NCI-H526 (cell line): Measurements from ENCODE around the gene CX3CL1.
"Not testable (repeated sequence)": the region's sequence is repeated elsewhere in the genome, so short reads cannot be mapped to it uniquely, and the experiment has no call there.

ENCODE experiments used
- DNase-seq, 2 experiments: peaks; one replicate each; lab custom pipeline; 2025; lab: John Stamatoyannopoulos, UW

Gene CX3CL1

GRCh38 chr16:57372372-57373116 is at the start of gene CX3CL1:
Gene CX3CL1 (plus strand): TSS chr16:57372490. CDS start chr16:57372569, 79 bp downstream.
- DNase-seq, result peak; percentile 41 to 67

GRCh38 chr16:57324749-57325148 is 47.5 kb upstream of the CX3CL1 start:
- no peak for DNase-seq

GRCh38 chr16:57325458-57325857 is 46.8 kb upstream of the CX3CL1 start:
- DNase-seq, result no peak

- DNase-seq, result no peak
These were observed 42.5 kb upstream of the CX3CL1 start for GRCh38 chr16:57329718-57330327.

GRCh38 chr16:57331355-57331754 is 40.9 kb upstream of the CX3CL1 start:
- no peak for DNase-seq

- no peak for DNase-seq
These were observed 38.9 kb upstream of the CX3CL1 start for GRCh38 chr16:57333402-57333801.

GRCh38 chr16:57335366-57335765 is 36.9 kb upstream of the CX3CL1 start:
- DNase-seq, result no peak

GRCh38 chr16:57341062-57341440 is 31.2 kb upstream of the CX3CL1 start:
- DNase-seq, result no peak

GRCh38 chr16:57341441-57342303 is 30.6 kb upstream of the CX3CL1 start:
- no peak for DNase-seq

- DNase-seq, result not testable (repeated sequence)
These were observed 29.7 kb upstream of the CX3CL1 start for GRCh38 chr16:57342606-57343005.

GRCh38 chr16:57343221-57343620 is 29.1 kb upstream of the CX3CL1 start:
- DNase-seq, result no peak

GRCh38 chr16:57344094-57344493 is 28.2 kb upstream of the CX3CL1 start:
- not testable (repeated sequence) for DNase-seq

- no peak for DNase-seq
These were observed 27.3 kb upstream of the CX3CL1 start for GRCh38 chr16:57345021-57345420.

GRCh38 chr16:57345666-57346204 is 26.6 kb upstream of the CX3CL1 start:
- no peak for DNase-seq

GRCh38 chr16:57347858-57348257 is 24.4 kb upstream of the CX3CL1 start:
- no peak for DNase-seq

- DNase-seq, result no peak
These were observed 24.0 kb upstream of the CX3CL1 start for GRCh38 chr16:57348327-57348726.

- no peak for DNase-seq
These were observed 22.9 kb upstream of the CX3CL1 start for GRCh38 chr16:57349212-57350031.

GRCh38 chr16:57352636-57353047 is 19.6 kb upstream of the CX3CL1 start:
- no peak for DNase-seq

- no peak for DNase-seq
These were observed 18.0 kb upstream of the CX3CL1 start for GRCh38 chr16:57354311-57354710.

- DNase-seq, result no peak
These were observed 16.3 kb upstream of the CX3CL1 start for GRCh38 chr16:57355898-57356414.

- no peak for DNase-seq
These were observed 15.7 kb upstream of the CX3CL1 start for GRCh38 chr16:57356547-57356946.
